Measurements from ENCODE around the gene SOAT2.
A peak's percentile ranks its signal among the peaks of the same experiment; 100 is the strongest.
"Not testable (repeated sequence)": the region's sequence is repeated elsewhere in the genome, so short reads cannot be mapped to it uniquely, and the experiment has no call there.

The SOAT2 gene

GRCh38 chr12:53143355-53143754 lies 40.1 kb downstream of the SOAT2 start:
- no peak for DNase-seq (ENCODE audit: low read depth)

DNA sequence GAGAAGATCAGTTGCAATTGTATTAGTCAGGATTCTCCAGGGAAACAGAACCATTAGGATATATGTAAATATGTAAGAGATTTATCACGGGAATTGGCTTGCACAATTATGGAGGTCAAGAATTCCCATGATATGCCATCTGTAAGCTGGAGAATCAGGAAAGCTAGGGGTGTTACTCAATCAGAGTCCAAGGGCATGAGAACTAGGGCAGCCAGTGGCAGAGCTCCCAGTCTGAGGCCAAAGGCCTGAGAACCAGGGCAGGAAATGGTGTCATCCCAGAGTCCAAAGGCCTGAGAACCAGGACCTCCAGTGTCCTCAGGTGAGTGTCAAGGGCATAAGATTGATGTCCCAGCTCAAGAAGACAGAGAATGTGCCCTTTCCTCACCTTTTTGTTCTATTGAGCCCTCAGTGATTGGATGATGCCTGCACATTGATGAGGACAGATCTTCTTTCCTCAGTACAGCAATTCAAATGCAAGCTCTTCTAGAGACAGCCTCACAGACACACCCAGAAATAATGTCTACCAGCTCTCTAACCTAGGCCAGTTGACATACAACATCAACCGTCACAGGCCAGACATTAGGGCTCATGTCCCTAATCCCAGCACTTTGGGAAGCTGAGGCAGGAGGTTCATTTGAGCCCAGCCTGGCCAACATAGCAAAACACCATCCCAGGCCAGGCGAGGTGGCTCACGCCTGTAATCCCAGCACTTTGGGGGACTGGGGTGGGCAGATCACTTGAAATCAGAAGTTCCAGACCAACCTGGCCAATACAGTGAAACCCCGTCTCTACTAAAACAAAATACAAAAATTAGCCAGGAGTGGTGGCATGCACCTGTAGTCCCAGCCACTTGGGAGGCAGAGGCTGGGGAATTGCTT lies 42.3 kb downstream of the SOAT2 start:
- DNase-seq (ENCODE audit: low read depth), result no peak

DNA sequence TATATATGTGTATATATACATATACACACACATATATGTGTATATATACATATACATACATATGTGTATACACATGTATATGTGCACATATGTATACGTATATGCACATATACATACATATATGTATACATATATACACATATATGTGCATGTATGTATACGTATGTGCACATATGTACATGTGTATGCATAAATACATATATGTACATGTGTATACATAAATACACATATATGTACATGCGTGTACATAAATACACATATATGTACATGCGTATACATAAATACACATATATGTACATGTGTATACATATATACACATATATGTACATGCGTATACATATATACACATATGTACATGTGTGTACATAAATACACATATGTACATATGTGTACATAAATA lies 43.9 kb downstream of the SOAT2 start:
- DNase-seq (ENCODE audit: low read depth), result no peak

DNA sequence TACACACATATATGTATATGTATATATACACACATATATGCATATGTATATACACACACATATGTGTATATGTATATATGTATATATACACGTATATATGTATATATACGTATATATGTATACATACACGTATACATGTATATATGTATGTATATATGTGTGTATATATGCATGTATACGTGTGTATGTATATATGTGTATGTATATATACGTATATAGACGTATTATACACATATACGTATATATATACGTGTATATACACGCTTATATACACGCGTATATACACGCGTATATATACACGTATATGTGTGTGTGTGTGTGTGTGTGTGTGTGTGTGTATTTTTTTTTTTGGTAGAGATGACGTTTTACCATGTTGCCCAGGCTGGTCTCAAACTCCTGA lies 44.4 kb downstream of the SOAT2 start:
- no peak for DNase-seq (ENCODE audit: low read depth)

- DNase-seq (ENCODE audit: low read depth), result no peak
Measured at GRCh38 chr12:53151039-53151438, 47.8 kb downstream of the SOAT2 start.

- no peak for DNase-seq (ENCODE audit: low read depth)
Measured at GRCh38 chr12:53152390-53152789, 49.1 kb downstream of the SOAT2 start.

DNA sequence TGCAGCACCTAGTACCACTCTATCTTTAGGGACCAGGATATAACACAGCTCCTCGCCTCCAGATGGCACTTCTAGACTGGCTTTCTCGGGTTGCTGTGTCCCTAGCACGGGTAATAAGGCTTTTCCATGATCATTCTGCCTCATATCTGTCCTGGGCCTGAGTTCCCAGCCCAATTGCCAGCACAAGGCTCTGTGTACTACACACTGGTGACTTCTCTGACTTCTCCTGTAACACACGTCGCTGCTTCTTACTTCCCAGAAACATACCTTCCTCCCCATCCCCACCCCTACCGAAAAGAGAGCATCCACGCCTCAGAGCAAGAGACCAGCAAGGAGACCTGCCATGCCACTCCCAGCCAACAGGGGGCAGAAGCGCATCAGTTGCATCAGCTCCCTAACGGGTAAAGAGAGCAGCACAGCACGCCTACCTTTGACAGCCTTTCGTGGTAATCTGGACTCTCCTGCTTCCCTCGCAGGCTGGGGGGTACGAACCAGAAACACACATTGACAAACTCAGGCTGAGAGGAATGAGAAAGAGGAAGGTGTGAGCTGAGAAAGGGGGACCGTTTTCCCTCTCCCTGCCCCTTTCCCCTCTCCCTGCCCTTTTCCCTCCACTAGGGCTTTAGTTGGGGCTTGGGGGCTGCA lies 56.0 kb downstream of the SOAT2 start:
- peak; percentile 82 for DNase-seq (ENCODE audit: low read depth)

- DNase-seq (ENCODE audit: low read depth), result no peak
Measured at GRCh38 chr12:53160000-53160399, 56.7 kb downstream of the SOAT2 start.

- no peak for DNase-seq (ENCODE audit: low read depth)
Measured at GRCh38 chr12:53160673-53161072, 57.4 kb downstream of the SOAT2 start.

GRCh38 chr12:53161119-53161911 lies 58.0 kb downstream of the SOAT2 start:
- no peak for DNase-seq (ENCODE audit: low read depth)

- not testable (repeated sequence) for DNase-seq (ENCODE audit: low read depth)
Measured at GRCh38 chr12:53163008-53163407, 59.7 kb downstream of the SOAT2 start.

DNA sequence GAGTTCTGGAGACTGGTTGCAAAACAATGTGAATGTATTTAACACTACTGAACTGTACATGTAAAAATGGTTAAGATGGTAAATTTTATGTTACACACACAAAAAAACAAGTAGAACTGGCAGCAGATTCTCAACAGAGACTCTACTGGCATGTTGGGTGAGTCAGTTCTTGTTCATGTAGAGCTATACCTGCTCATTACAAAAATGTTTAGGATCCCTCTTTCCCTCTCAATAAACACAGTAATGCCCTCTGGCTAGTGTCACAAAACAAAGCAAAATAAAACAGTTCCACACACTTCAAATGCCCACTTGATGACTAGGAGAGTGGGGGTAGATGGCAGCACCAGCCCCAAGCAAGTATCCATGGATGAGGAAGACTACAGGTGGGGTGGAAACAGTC lies 63.6 kb downstream of the SOAT2 start:
- DNase-seq (ENCODE audit: low read depth), result no peak

DNA sequence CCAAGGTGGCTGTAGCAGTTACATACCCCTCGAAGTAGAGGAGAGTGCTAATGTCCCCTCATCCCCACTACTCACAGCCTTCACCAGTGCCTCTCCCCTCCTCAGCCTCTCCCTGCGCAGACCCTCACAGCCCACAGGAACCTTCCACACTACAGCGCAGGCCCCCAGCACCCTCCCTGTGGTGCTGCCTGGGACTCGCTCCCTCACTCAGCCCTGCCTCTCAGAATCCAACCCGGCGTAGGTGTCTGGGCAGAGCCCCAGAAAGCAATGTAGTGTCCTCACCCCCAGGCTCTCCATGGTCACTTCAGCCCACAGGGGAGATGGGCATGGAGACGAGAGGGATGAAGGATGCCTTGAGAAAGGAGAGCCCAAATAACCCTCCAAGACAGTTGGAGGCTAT lies 66.4 kb downstream of the SOAT2 start:
- DNase-seq (ENCODE audit: low read depth), result no peak

DNA sequence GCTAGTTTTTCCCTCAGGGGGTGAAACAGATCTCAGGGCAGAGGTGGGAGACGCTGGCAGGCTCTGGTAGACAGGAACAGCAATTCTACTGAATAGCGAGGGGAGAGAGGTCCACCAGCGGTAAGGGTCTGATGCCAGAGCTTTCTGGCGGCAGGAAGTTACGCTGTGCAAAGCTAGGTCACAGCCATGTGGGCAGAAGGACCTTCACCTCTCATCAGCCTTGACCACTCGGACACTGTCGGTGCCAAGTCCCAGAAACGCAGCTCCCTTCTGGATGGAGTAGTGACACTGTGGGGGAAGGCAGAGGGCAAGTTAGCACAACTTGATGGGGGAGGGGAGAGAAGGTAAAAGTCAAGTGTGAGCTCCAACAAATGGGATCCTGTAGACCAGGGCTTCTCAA lies 66.9 kb downstream of the SOAT2 start:
- DNase-seq (ENCODE audit: low read depth), result no peak

DNA sequence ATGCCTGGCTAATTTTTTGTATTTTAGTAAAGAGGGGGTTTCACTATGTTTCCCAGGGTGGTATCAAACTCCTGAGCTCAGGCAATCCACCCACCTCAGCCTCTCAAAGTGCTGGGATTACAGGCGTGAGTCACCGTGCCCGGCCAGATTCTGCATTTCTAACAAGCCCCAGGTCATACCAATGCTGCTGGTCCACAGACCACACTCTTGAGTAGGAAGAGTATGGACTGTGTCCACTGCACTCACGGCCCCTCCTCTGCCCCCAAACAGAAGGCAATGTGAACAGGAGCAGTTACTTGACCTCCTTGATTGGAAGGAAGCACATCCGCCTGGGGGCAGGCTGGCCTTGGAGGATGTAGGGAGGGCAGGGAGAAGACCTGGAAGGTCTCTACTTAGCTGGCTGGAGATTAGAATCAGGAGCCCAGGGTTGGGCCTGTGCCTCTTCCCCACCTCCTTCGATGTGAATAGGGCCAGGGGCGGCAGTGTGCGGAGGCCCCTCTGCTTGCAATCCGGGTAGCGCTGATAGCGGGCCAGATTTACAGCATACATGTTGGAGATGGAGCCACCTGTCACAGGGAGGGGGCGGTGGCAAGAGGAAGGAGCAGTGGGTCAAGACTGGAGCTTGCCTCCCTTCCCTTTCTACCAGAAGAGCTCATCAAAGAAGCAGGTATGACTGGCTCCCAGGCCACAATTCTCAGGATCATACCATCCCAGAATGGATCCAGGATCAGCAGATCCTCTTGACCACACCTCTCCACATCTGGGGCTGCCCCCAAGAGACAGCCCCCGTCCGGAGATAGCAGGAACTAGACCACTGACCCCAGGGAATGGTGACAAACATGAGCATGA lies 67.8 kb downstream of the SOAT2 start:
- DNase-seq (ENCODE audit: low read depth), result no peak

DNA sequence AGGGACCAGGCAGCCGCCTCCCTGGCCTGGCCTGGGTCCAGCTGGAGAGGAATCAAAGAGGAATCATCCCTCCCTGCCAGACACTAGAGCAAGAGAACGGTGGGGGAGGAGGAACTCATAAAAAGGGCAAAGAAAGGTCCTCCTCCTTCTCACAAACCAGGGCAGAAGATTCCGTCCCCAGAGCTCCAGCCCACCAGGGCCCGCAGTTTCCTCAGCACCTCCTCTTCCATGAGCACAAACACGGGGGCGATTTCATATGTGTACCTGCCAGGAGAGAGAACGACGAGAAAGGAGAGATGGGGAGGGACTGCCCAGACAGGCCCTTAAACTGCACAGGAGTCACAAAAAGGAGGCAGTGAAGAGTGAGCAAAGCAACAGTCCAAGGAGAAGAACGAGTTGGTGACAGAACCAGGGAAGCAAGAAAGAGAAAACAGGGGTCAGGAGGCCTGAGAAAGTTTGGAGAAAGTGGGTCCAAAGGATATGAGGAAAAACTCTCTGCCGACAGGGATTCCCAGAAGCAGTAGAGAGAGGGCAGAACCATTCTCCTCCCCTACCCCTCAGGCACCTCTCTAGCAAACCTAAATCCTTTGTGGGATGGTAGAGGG lies 68.5 kb downstream of the SOAT2 start:
- no peak for DNase-seq (ENCODE audit: low read depth)

DNA sequence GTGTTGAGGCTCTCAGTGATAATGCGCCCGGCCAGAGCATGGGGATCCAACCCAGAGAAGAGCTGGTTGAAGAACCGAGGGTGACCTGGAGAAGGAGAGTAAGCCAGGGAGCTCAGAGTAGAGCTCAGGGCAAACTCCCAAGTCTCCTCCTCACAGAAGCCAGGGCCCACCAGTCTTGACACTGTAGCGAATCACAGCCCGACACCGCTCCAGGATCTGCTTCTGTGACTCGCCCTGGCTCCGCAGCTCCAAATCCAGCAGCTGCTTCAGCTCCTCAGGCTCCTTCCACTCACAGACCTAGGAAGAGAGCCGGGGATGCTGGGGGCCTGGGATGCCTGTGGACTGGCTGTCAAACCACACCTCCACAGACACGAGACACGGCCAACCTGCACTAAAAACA lies 69.1 kb downstream of the SOAT2 start:
- DNase-seq (ENCODE audit: low read depth), result no peak

- DNase-seq (ENCODE audit: low read depth), result no peak
Measured at GRCh38 chr12:53173085-53173715, 69.9 kb downstream of the SOAT2 start.

All from T follicular helper cell (primary cell).